Fibroblast of lung (primary cell): Measurements from ENCODE around the gene KLF15. TPM values are rescaled to one million over a fixed set of nuclear protein-coding genes. Genes with fewer than 3 reads are reported as not detected.

Experiments
- DNase-seq, 2 donors: peaks; one replicate each; pipeline versions ENCODE4 v3.0.0 to v3.0.0-alpha.2; 2010; ENCODE audit warnings: low read depth in 2 of 2
- H2AFZ ChIP-seq: 2 replicates; pipeline ENCODE4 v1.5.1; 2012; ENCODE audit warnings: low read length, control low read depth, inconsistent platforms
- H3K27ac ChIP-seq: 2 replicates; pipeline ENCODE4 v1.5.1; 2011; ENCODE audit warnings: low read length, control low read depth; ENCODE audit not compliant: insufficient read depth
- H3K27me3 ChIP-seq: 2 replicates; pipeline ENCODE4 v1.5.1; 2011; ENCODE audit warnings: mild to moderate bottlenecking, low read length; ENCODE audit not compliant: control insufficient read depth, insufficient read depth
- H3K36me3 ChIP-seq: 2 replicates; pipeline ENCODE4 v1.5.1; 2011; ENCODE audit warnings: low read length; ENCODE audit not compliant: control insufficient read depth, insufficient read depth
- H3K4me1 ChIP-seq: 2 replicates; pipeline ENCODE4 v1.5.1; 2011; ENCODE audit warnings: low read length; ENCODE audit not compliant: control insufficient read depth, insufficient read depth; ENCODE audit errors: extremely low read depth
- H3K4me2 ChIP-seq: 2 replicates; pipeline ENCODE4 v1.5.1; 2011; ENCODE audit warnings: low read length, control low read depth; ENCODE audit not compliant: insufficient read depth; ENCODE audit errors: extremely low read depth
- H3K4me3 ChIP-seq, 4 experiments: fragments of 200-600 bp in 1 of 4; sonication (generic) in 1 of 4; replicated peaks in 1 of 4; 2 replicates each; pipeline ENCODE4 v1.5.1; 2011 to 2016; ENCODE audit warnings: low read length in 4 of 4, low read depth in 3 of 4, mild to moderate bottlenecking in 3 of 4, control low read depth in 2 of 4, inconsistent platforms in 1 of 4, mixed read lengths in 1 of 4; ENCODE audit not compliant: insufficient read depth in 1 of 4; ENCODE audit errors: control extremely low read depth in 1 of 4
- H3K79me2 ChIP-seq: 2 replicates; pipeline ENCODE4 v1.5.1; 2012; ENCODE audit warnings: mild to moderate bottlenecking, low read length, inconsistent platforms; ENCODE audit not compliant: control insufficient read depth, insufficient read depth
- H3K9ac ChIP-seq: 2 replicates; pipeline ENCODE4 v1.5.1; 2011; ENCODE audit warnings: mild to moderate bottlenecking, low read length, control low read depth; ENCODE audit not compliant: insufficient read depth
- H3K9me3 ChIP-seq: 2 replicates; pipeline ENCODE4 v1.5.1; 2012; ENCODE audit warnings: low read depth, low read length; ENCODE audit not compliant: control insufficient read depth, insufficient read depth
- H4K20me1 ChIP-seq: 2 replicates; pipeline ENCODE4 v1.5.1; 2011; ENCODE audit warnings: low read length; ENCODE audit not compliant: control insufficient read depth, insufficient read depth; ENCODE audit errors: extremely low read depth
- CTCF ChIP-seq, 2 donors: IDR thresholded peaks in 1 of 2; conservative IDR thresholded peaks in 1 of 2; 1 replicate in 1 of 2; 2 replicates in 1 of 2; pipeline ENCODE4 v1.5.1; 2011 to 2012; ENCODE audit warnings: low read length in 2 of 2, control low read depth in 1 of 2, inconsistent platforms in 1 of 2, low read depth in 1 of 2, mild to moderate bottlenecking in 1 of 2
- EZH2 ChIP-seq: IDR thresholded peaks from 2 replicates; pipeline ENCODE4 v1.5.1; 2012; ENCODE audit warnings: low read length, control low read depth, mild to moderate bottlenecking; ENCODE audit errors: missing control alignments
- polyA plus RNA-seq, 2 donors: library from polyadenylated mRNA; depleted of rRNA in 1 of 2; stranded (reverse) in 1 of 2; unstranded in 1 of 2; fragments of >200 nt; gene quantifications; 2 replicates each; pipeline ENCODE4 v1.2.1, GENCODE V29; 2011 to 2012; ENCODE audit warnings: missing spikeins in 1 of 2
- total RNA-seq: library from RNA; depleted of rRNA; stranded (reverse); fragments of >200 nt; gene quantifications from 2 replicates; pipeline ENCODE4 v1.2.1, GENCODE V29; 2014

The KLF15 gene
- total and polyA plus RNA-seq, 2 donors (not counting 1 experiment from before 2014, with no cell fraction given), result 0.15 to 4.1 TPM

- TF ChIP-seq EZH2, result no peak
- peak in 1 of 2 donors; percentile 17 for TF ChIP-seq CTCF (conservative IDR thresholded peaks at IDR 0.05 in 1 of 2, IDR thresholded peaks at IDR 0.05 in 1 of 2; ENCODE audit: low read depth in 1 of 2, low read length in 2 of 2)
- DNase-seq, result peak in 1 of 2 donors; percentile 8
- H3K9me3 ChIP-seq, result no peaks in the 10 kb centered on the region
Observed at GRCh38 chr3:126348308-126348920, 8.8 kb downstream of the KLF15 start.

GRCh38 chr3:126347543-126348161 lies 9.6 kb downstream of the KLF15 start:
- Histone ChIP-seq H3K27ac (no peak overlapping the region), H2AFZ (no peak overlapping the region), H4K20me1 (no peaks in the 10 kb centered on the region), H3K36me3 (no peaks in the 10 kb centered on the region), H3K4me1 (no peaks in the 10 kb centered on the region), H3K9me3 (no peaks in the 10 kb centered on the region), H3K79me2 (no peaks in the 10 kb centered on the region), H3K4me2 (no peak overlapping the region), H3K4me3 (no peak overlapping the region), H3K9ac (no peak overlapping the region), H3K27me3 (no peaks in the 10 kb centered on the region)
- TF ChIP-seq EZH2 (no peak), CTCF (conservative IDR thresholded peaks at IDR 0.05 in 1 of 2, IDR thresholded peaks at IDR 0.05 in 1 of 2; ENCODE audit: low read depth in 1 of 2, low read length in 2 of 2) (no peak)
- DNase-seq, result no peak

More at GRCh38 chr3:126348308-126348920, 8.8 kb downstream of the KLF15 start:
- Histone ChIP-seq H3K27ac (no peak overlapping the region), H3K4me2 (no peak overlapping the region), H3K4me1 (no peaks in the 10 kb centered on the region), H2AFZ (no peak overlapping the region), H3K79me2 (no peaks in the 10 kb centered on the region), H3K4me3 (no peak overlapping the region), H3K27me3 (no peaks in the 10 kb centered on the region), H4K20me1 (no peaks in the 10 kb centered on the region), H3K36me3 (no peaks in the 10 kb centered on the region), H3K9ac (no peak overlapping the region)

GRCh38 chr3:126346466-126346865 lies 10.7 kb downstream of the KLF15 start:
- TF ChIP-seq CTCF (conservative IDR thresholded peaks at IDR 0.05 in 1 of 2, IDR thresholded peaks at IDR 0.05 in 1 of 2; ENCODE audit: low read depth in 1 of 2, low read length in 2 of 2) (no peak), EZH2 (no peak)
- H3K9ac ChIP-seq, result no peak overlapping the region

More at GRCh38 chr3:126346466-126346865, 10.7 kb downstream of the KLF15 start:
- DNase-seq, result no peak
- Histone ChIP-seq H3K27me3 (no peaks in the 10 kb centered on the region), H3K79me2 (no peaks in the 10 kb centered on the region), H3K27ac (no peak overlapping the region), H3K4me3 (no peak overlapping the region), H3K4me1 (no peaks in the 10 kb centered on the region), H4K20me1 (no peaks in the 10 kb centered on the region), H3K36me3 (no peaks in the 10 kb centered on the region), H3K4me2 (no peak overlapping the region), H2AFZ (no peak overlapping the region), H3K9me3 (no peaks in the 10 kb centered on the region)
